Fibroblast of the aortic adventitia (primary cell): ENCODE measurements around the gene PRKCA. TPM values are rescaled to one million over a fixed set of nuclear protein-coding genes. Genes with fewer than 3 reads are reported as not detected.
A peak's percentile ranks its signal among the peaks of the same experiment; 100 is the strongest.

ENCODE experiments used
- DNase-seq: peaks from one replicate; pipeline ENCODE4 v3.0.0-alpha.2; 2010; ENCODE audit warnings: low read depth
- H3K4me3 ChIP-seq: 2 replicates; pipeline ENCODE4 v1.5.1; 2011; ENCODE audit warnings: low read depth, mild to moderate bottlenecking, control low read depth, low read length, moderate library complexity
- CTCF ChIP-seq: IDR thresholded peaks from 2 replicates; pipeline ENCODE4 v1.5.1; 2011; ENCODE audit warnings: mild to moderate bottlenecking, low read length, control low read depth, inconsistent platforms; ENCODE audit not compliant: insufficient read depth
- total RNA-seq: library from RNA; depleted of rRNA; stranded (reverse); fragments of >200 nt; gene quantifications from 2 replicates; pipeline ENCODE4 v1.2.3, GENCODE V29; 2012; ENCODE audit warnings: low replicate concordance

PRKCA gene
- total RNA-seq, 1 donor = 43.7 TPM

GRCh38 chr17:66679631-66680517 lies 377.5 kb downstream of the PRKCA start:
- no peak overlapping the region for H3K4me3 ChIP-seq
- no peak for TF ChIP-seq CTCF
- DNase-seq = no peak

- peak; percentile 22 for DNase-seq
- no peak for TF ChIP-seq CTCF
Observed at GRCh38 chr17:66682283-66682682, 379.9 kb downstream of the PRKCA start.

GRCh38 chr17:66684261-66684660 lies 381.8 kb downstream of the PRKCA start:
- no peak overlapping the region for H3K4me3 ChIP-seq
- no peak for DNase-seq
- TF ChIP-seq CTCF = no peak

More at GRCh38 chr17:66682283-66682682, 379.9 kb downstream of the PRKCA start:
- no peak overlapping the region for H3K4me3 ChIP-seq

GRCh38 chr17:66684731-66685130 lies 382.3 kb downstream of the PRKCA start:
- TF ChIP-seq CTCF = no peak
- peak; percentile 37 for DNase-seq
- H3K4me3 ChIP-seq = no peak overlapping the region

GRCh38 chr17:66686601-66687000 lies 384.2 kb downstream of the PRKCA start:
- no peak overlapping the region for H3K4me3 ChIP-seq
- no peak for DNase-seq
- no peak for TF ChIP-seq CTCF

GRCh38 chr17:66687570-66688284 lies 385.3 kb downstream of the PRKCA start:
- TF ChIP-seq CTCF = no peak
- no peak for DNase-seq
- no peak overlapping the region for H3K4me3 ChIP-seq
